IPS DF 6.9 (cell line): Measurements from ENCODE around the gene LNX2.

ENCODE experiments used
- DNase-seq: peaks from one replicate; pipeline ENCODE4 v3.0.0-alpha.2; 2013; ENCODE audit warnings: low read depth, low spot score
- H3K27ac ChIP-seq: one replicate; pipeline ENCODE4 v1.5.1; 2013; ENCODE audit warnings: low read length, control low read depth
- H3K27me3 ChIP-seq: 2 replicates; pipeline ENCODE4 v1.6.1; 2013; ENCODE audit warnings: mild to moderate bottlenecking, low read length; ENCODE audit not compliant: control insufficient read depth, insufficient read depth
- H3K36me3 ChIP-seq: 2 replicates; pipeline ENCODE4 v1.6.1; 2013; ENCODE audit warnings: low read length; ENCODE audit not compliant: control insufficient read depth, insufficient read depth
- H3K4me1 ChIP-seq: 2 replicates; pipeline ENCODE4 v1.6.1; 2013; ENCODE audit warnings: low read length; ENCODE audit not compliant: control insufficient read depth, insufficient read depth
- H3K4me3 ChIP-seq: 2 replicates; pipeline ENCODE4 v1.5.1; 2013; ENCODE audit warnings: mild to moderate bottlenecking, low read length
- H3K9me3 ChIP-seq: 2 replicates; pipeline ENCODE4 v1.6.1; 2013; ENCODE audit warnings: low read length, inconsistent platforms; ENCODE audit not compliant: control insufficient read depth, insufficient read depth
- WGBS: extraction: QIAGEN DNeasy Blood & Tissue Kit; methylation state at CpG from one replicate; pipeline ENCODE4 v1.1.7; 2013; ENCODE audit warnings: mixed read lengths, missing lambda C conversion rate; ENCODE audit not compliant: insufficient read length, insufficient coverage; 5-methylcytosine and 5-hydroxymethylcytosine counted together

The LNX2 gene

DNA sequence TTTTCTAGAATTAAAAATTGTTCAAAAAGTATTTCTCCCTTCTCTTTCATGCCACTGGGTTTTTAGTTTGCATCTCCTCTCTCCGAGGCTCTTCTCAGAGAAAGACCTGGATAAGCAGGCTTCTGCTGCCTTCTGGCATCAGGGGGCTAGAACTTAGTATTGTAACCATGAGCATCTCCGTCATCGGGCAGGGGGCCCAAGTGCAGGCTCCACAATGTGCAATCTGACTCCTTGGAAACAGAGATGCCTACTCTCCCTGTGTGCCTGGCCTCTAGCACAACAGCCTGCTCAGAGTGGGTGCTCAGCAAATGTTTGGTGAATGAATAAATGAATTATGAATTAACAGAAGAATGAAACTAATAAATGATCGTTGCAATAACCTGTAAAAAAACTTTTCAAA, 124.3 kb downstream of the LNX2 start:
- Histone ChIP-seq H3K9me3 (no peaks in the 10 kb centered on the region), H3K36me3 (no peaks in the 10 kb centered on the region), H3K4me1 (no peaks in the 10 kb centered on the region), H3K4me3 (no peak overlapping the region), H3K27ac (no peak overlapping the region), H3K27me3 (no peaks in the 10 kb centered on the region)
- no peak for DNase-seq
- WGBS = no CpG with 5 or more reads among the region's 4 CpGs
